Gastrocnemius medialis (tissue), 4 donors: ENCODE results near the gene ADCY9.

Experiments
- CTCF ChIP-seq, 5 experiments: fragments of 450-650 bp in 3 of 5; fragments of 200-600 bp in 2 of 5; sonication (generic) in 2 of 5; IDR thresholded peaks in 4 of 5; conservative IDR thresholded peaks in 1 of 5; 1 replicate in 4 of 5; 2 replicates in 1 of 5; pipeline ENCODE4 v1.5.1; 2016 to 2019; ENCODE audit warnings: antibody characterized with exemption in 5 of 5, mild to moderate bottlenecking in 3 of 5, moderate library complexity in 3 of 5
- POLR2A ChIP-seq, 2 donors: fragments of 450-650 bp; IDR thresholded peaks; one replicate each; pipeline ENCODE4 v1.6.1; 2017; ENCODE audit warnings: antibody characterized with exemption in 2 of 2, mild to moderate bottlenecking in 2 of 2, moderate library complexity in 2 of 2

GRCh38 chr16:4136229-4136813 lies 20.1 kb upstream of the ADCY9 start:
- TF ChIP-seq CTCF (IDR thresholded peaks at IDR 0.05 in 4 of 5, conservative IDR thresholded peaks at IDR 0.05 in 1 of 5), result no peak
- TF ChIP-seq POLR2A (IDR thresholded peaks at IDR 0.05), result no peak
